ENCODE data around the gene HRAS. TPM values are rescaled to one million over a fixed set of nuclear protein-coding genes. Genes with fewer than 3 reads are reported as not detected.
A peak's percentile ranks its signal among the peaks of the same experiment; 100 is the strongest.

HRAS gene
- total and polyA plus RNA-seq, 10 of the 15 experiments (the other 5 are each of a cell fraction or from before 2014, with no cell fraction given) = 2.8 to 72.4 (median 31.7) TPM

DNA sequence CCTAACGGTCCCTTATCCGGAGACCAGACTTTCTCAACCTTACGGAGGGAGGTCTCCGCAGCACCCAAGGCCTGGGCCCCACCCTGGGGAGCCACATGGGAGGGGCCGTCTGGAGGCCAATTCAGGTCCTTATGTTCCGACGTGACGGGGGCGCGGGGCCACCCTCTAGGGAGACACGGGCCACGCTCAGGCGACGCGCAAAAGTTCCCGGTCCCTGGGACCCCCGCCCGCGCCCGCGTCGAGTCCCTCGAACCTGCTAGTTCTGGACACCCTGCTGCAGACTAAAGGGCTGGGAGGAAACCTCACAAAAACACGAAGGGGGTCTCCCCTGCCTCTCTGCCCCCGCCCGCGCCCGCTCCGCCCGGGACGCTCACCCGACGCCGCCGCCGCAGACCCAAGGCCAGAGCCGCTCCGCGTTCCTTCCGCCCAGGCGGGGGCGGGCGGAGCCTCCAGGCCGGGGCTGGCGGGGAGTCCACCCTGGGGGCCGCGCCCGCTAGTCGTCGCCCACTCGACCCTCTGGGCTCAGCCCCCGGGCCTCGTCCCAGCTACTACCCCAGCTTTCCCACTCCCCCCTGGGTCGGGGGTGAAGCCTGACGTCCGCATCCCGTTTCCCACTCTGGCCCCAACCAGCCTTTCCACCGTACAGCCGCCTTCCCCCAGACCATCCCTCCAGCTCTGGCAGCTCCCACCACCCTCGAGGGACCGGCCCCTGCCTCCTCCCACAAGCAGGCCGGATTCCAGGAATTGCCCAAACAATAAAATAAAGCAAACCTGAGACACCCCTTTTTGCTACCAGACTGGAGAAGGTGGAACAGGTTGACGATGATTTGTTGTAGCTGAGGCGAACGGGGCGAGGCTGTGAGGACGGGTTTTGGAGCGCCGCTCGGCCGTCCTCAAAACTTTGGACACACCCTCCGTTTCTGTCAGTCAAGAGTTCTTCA lies 31.1 kb downstream of the HRAS start (continued):
- TF ChIP-seq NFYA (IDR thresholded peaks at IDR 0.05; ENCODE audit: borderline replicate concordance, low read depth, low read length) = no peak
- TF ChIP-seq BHLHE40 (IDR thresholded peaks at IDR 0.05; ENCODE audit: borderline replicate concordance in 1 of 2, low read depth in 2 of 2, low read length in 1 of 2) = peak in 1 of 2 experiments; percentile 84; a peak in 1 of 4 replicates
- TF ChIP-seq JUND (IDR thresholded peaks at IDR 0.05; ENCODE audit: low read depth, low read length) = no peak
- TF ChIP-seq KAT2A (conservative IDR thresholded peaks at IDR 0.05; ENCODE audit: control insufficient read depth, low read depth, low read length) = no peak
- TF ChIP-seq LARP7 (IDR thresholded peaks at IDR 0.05) = peak; percentile 68; the same call in 1 of the 2 replicates
- no peak for TF ChIP-seq WRNIP1 (IDR thresholded peaks at IDR 0.05; ENCODE audit: borderline replicate concordance, low read depth, low read length)
- TF ChIP-seq, protein P1, sequence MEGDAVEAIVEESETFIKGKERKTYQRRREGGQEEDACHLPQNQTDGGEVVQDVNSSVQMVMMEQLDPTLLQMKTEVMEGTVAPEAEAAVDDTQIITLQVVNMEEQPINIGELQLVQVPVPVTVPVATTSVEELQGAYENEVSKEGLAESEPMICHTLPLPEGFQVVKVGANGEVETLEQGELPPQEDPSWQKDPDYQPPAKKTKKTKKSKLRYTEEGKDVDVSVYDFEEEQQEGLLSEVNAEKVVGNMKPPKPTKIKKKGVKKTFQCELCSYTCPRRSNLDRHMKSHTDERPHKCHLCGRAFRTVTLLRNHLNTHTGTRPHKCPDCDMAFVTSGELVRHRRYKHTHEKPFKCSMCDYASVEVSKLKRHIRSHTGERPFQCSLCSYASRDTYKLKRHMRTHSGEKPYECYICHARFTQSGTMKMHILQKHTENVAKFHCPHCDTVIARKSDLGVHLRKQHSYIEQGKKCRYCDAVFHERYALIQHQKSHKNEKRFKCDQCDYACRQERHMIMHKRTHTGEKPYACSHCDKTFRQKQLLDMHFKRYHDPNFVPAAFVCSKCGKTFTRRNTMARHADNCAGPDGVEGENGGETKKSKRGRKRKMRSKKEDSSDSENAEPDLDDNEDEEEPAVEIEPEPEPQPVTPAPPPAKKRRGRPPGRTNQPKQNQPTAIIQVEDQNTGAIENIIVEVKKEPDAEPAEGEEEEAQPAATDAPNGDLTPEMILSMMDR (IDR thresholded peaks at IDR 0.05 in 2 of 3, conservative IDR thresholded peaks at IDR 0.05 in 1 of 3; ENCODE audit: control insufficient read depth in 2 of 3, extremely low read depth in 1 of 3, insufficient read depth in 1 of 3, low read depth in 3 of 3, low read length in 3 of 3) = no peak
- TF ChIP-seq, protein P2, sequence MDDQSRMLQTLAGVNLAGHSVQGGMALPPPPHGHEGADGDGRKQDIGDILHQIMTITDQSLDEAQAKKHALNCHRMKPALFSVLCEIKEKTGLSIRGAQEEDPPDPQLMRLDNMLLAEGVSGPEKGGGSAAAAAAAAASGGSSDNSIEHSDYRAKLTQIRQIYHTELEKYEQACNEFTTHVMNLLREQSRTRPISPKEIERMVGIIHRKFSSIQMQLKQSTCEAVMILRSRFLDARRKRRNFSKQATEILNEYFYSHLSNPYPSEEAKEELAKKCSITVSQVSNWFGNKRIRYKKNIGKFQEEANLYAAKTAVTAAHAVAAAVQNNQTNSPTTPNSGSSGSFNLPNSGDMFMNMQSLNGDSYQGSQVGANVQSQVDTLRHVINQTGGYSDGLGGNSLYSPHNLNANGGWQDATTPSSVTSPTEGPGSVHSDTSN (IDR thresholded peaks at IDR 0.05; ENCODE audit: insufficient replicate concordance, low read depth, low read length) = no peak
- TF ChIP-seq, protein P3, sequence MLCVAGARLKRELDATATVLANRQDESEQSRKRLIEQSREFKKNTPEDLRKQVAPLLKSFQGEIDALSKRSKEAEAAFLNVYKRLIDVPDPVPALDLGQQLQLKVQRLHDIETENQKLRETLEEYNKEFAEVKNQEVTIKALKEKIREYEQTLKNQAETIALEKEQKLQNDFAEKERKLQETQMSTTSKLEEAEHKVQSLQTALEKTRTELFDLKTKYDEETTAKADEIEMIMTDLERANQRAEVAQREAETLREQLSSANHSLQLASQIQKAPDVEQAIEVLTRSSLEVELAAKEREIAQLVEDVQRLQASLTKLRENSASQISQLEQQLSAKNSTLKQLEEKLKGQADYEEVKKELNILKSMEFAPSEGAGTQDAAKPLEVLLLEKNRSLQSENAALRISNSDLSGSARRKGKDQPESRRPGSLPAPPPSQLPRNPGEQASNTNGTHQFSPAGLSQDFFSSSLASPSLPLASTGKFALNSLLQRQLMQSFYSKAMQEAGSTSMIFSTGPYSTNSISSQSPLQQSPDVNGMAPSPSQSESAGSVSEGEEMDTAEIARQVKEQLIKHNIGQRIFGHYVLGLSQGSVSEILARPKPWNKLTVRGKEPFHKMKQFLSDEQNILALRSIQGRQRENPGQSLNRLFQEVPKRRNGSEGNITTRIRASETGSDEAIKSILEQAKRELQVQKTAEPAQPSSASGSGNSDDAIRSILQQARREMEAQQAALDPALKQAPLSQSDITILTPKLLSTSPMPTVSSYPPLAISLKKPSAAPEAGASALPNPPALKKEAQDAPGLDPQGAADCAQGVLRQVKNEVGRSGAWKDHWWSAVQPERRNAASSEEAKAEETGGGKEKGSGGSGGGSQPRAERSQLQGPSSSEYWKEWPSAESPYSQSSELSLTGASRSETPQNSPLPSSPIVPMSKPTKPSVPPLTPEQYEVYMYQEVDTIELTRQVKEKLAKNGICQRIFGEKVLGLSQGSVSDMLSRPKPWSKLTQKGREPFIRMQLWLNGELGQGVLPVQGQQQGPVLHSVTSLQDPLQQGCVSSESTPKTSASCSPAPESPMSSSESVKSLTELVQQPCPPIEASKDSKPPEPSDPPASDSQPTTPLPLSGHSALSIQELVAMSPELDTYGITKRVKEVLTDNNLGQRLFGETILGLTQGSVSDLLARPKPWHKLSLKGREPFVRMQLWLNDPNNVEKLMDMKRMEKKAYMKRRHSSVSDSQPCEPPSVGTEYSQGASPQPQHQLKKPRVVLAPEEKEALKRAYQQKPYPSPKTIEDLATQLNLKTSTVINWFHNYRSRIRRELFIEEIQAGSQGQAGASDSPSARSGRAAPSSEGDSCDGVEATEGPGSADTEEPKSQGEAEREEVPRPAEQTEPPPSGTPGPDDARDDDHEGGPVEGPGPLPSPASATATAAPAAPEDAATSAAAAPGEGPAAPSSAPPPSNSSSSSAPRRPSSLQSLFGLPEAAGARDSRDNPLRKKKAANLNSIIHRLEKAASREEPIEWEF (IDR thresholded peaks at IDR 0.05; ENCODE audit: insufficient replicate concordance, low read depth, low read length) = no peak
- no peak for TF ChIP-seq CBX3 (IDR thresholded peaks at IDR 0.05; ENCODE audit: borderline replicate concordance, low read depth)
- TF ChIP-seq CREB1 (IDR thresholded peaks at IDR 0.05; ENCODE audit: low read depth) = no peak
- TF ChIP-seq SP1 (IDR thresholded peaks at IDR 0.05; ENCODE audit: low read depth, low read length) = no peak
- TF ChIP-seq GATAD2B (conservative IDR thresholded peaks at IDR 0.05; ENCODE audit: low read depth) = peak; percentile 87; the same call in 1 of the 2 replicates
- no peak for TF ChIP-seq JUNB (IDR thresholded peaks at IDR 0.05)
- no peak for TF ChIP-seq SIX5 (IDR thresholded peaks at IDR 0.05; ENCODE audit: low read depth, low read length, severe bottlenecking)
- TF ChIP-seq RBBP5 (conservative IDR thresholded peaks at IDR 0.05) = no peak
- no peak for TF ChIP-seq SMAD1 (IDR thresholded peaks at IDR 0.05; ENCODE audit: low read depth, partially characterized antibody)
- TF ChIP-seq TARDBP (IDR thresholded peaks at IDR 0.05; ENCODE audit: borderline replicate concordance) = no peak
